Left ventricle myocardium superior (tissue), 1 donor: ENCODE results near the gene MAPK11. TPM values are rescaled to one million over a fixed set of nuclear protein-coding genes. Genes with fewer than 3 reads are reported as not detected.

Experiments
- ATAC-seq: fragments of 200-7000 bp; cut with Tn5 transposase; one replicate; pipeline ENCODE4 v1.9.1; 2020; ENCODE audit warnings: mild to moderate bottlenecking, moderate library complexity
- DNase-seq: peaks from one replicate; pipeline ENCODE4 v3.0.0-alpha.2; 2020
- intact Hi-C: fragments of 100-400 bp; cut with micrococcal nuclease; formaldehyde crosslinking; loops from one replicate; pipeline ENCODE4 v1.11.0; 2022
- long read RNA-seq: library from polyadenylated mRNA; unstranded; transcript quantifications from one replicate; pipeline ENCODE4 v2.0.0, GENCODE V29; 2021
- total RNA-seq: library from RNA; stranded (reverse); fragmentation: NEBNext Ultra II Directional; extraction: Animal tissue kit (Norgen Biotek cat#: 25700); gene quantifications from one replicate; pipeline ENCODE4 v1.2.1, GENCODE V29; 2021
- donor health status: DM: no; HTN: yes; CAD: no; lungs with severe emphysema.

MAPK11 gene
- 9.1 TPM for total RNA-seq
- long read RNA-seq, partial matches to known transcripts: 2 of 5 reads
- long read RNA-seq, other reads (novel, unspliced or antisense): 2 of 5 reads

DNA sequence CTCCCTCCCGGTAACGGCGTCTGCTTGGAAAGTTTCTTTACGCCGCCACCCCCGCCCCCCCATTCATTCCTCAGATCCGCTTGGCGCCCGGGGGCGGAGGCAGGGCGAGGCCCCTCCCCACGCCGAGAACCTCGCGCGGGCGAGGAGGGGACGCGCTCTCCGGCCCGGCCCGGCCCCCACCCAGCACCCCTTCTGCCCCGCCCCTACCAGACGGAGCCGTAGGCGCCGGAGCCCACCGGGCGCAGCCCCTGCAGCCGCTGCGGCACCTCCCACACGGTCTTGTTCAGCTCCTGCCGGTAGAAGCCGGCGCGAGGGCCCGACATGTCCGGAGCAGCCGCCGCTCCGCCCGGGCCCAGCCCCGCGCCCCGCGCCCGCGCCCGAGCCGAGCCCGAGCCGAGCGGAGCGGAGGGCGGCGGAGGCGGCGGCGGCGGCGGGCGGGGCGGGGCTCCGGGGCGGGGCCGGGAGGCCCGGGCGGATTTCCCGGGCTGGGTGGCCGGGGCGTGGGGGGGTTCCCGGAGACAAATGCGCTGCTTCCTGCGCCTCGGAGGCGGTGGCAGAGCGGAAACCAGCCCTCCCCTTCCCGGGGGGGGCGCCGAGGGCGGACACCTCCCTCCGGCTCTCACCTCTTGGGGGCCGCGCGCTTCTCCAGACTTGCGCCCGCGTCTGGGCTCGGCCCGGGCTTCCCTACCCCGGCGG lies at the start of gene MAPK11:
MAPK11 (minus strand) TSS at position 411 of the 696 bp plus-strand sequence; CDS start at position 323, 88 bp downstream.
- intact Hi-C loops: loop anchor here (10.0 kb wide), 1 partner anchor 55 kb away; the partner anchor contains the start of gene DENND6B
- DNase-seq (peak; percentile 74), ATAC-seq (peak; percentile 42)

GRCh38 chr22:50319503-50319951 lies 49.3 kb upstream of the MAPK11 start:
- ATAC-seq (no peak), DNase-seq (no peak)
- intact Hi-C loops: no loop called here

- intact Hi-C loops: no loop called here
- DNase-seq (no peak), ATAC-seq (no peak)
Measured at GRCh38 chr22:50318698-50319411, 48.7 kb upstream of the MAPK11 start.

- intact Hi-C loops: no loop called here
- DNase-seq (no peak), ATAC-seq (no peak)
Measured at GRCh38 chr22:50318356-50318697, 48.1 kb upstream of the MAPK11 start.

DNA sequence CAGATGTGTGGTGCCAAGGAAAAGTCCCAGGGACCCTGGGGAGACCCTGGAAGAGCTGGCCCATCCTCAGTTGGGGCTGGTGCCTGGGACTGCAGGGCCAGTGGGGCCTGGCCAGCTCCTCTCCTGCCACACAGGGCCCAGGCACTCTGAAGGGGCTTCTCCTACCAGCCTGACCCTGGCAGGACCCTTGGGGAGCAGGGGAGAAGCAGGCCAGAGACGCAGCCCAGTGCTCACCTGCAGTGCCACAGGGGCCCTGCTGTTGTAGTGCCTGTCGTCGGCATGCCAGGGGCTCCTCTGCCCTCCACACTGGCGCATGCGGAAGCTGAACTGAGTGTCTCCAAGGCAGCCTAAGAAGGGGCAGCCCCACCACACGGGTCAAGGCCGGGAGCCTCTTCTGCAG lies 47.5 kb upstream of the MAPK11 start:
- intact Hi-C loops: no loop called here
- DNase-seq: no peak
- no peak for ATAC-seq

GRCh38 chr22:50317178-50317577 lies 47.0 kb upstream of the MAPK11 start:
- DNase-seq (no peak), ATAC-seq (no peak)
- intact Hi-C loops: no loop called here

GRCh38 chr22:50316114-50317065 lies 46.2 kb upstream of the MAPK11 start:
- intact Hi-C loops: no loop called here
- DNase-seq (no peak), ATAC-seq (no peak)

DNA sequence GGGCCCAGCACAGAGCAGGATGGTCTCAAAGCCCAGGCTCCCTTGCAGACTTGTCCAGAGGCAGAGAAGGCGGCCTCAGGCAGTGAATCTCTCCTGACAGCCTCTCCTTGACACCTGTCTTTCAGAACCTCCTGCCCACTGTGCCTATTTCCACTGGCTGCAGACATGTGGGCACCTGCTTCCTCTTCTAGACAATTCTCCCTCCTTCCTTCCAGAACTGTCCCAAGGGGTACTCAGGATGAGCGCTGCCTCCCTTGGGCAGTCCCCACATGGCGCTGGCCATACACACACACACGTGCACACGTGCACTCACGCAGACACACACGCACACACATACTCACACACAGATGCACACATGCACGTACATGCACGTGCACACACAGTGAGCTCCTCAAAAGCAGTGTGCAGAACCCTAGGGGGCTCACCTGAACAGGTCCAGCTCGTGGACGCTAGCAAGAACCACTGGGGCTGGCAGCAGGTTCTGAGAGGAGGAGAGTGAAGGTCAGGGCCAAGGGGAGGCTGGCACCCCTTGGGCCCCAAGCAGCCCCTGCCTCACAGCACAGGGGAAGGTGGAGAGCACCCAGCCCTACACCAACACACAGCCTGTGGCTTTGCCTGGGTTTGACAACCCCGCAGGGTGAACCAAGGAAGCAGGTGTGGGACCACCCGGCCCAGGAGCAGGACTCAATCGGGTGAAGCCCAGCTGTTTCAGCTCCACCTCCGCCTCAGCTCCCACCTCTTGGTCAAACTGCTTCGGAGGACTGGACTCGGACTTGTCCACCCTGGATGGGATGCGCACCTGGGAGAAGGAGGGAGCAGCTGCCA lies 45.3 kb upstream of the MAPK11 start:
- ATAC-seq (no peak), DNase-seq (no peak)
- intact Hi-C loops: no loop called here

DNA sequence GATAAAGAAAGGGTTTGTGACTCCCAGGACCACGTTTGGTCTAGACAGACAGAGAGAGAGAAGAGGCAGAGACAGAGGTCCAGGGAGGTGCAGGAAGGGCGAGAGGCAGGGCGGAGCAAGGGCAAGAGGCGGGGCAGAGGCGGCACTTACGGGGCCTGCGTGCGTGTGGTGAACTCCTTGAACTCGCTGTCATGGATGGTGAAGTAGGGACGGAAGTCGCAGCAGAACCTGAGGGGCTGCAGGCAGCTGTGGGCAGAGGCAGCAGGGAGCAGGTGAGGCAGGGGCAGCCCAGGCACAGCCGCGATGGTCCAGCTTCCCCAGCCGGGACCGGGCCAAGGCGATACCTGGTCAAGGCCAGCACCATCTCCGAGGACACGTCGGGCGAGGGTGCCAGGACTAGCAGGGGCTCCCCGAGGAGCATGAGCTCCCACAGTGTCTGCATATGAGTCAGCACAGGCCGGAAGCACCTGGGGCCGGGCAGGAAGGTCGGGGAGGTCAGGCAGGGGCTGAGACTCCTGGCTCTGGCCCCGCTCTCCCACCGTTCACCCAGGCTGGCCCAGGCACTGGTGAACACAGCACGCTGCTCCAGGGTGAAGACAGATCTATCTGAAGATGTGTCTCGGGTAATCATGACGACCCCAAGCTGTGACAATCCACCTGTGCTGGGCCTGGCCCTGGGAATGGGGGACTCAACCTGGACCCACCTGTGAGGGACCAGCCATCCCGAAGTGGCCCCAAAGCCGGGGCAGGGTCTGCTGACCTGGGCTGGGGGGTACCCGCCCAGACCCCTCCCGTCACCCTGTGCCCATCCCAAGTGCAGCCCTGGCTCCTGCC lies 44.5 kb upstream of the MAPK11 start:
- intact Hi-C loops: no loop called here
- peak; percentile 73 for DNase-seq
- ATAC-seq: peak; percentile 55

GRCh38 chr22:50314081-50314454 lies 43.9 kb upstream of the MAPK11 start:
- no peak for DNase-seq
- intact Hi-C loops: no loop called here
- no peak for ATAC-seq

- intact Hi-C loops: no loop called here
- DNase-seq: no peak
Measured at GRCh38 chr22:50313600-50313999, 43.4 kb upstream of the MAPK11 start.

GRCh38 chr22:50313021-50313420 lies 42.8 kb upstream of the MAPK11 start:
- intact Hi-C loops: no loop called here
- ATAC-seq (no peak), DNase-seq (no peak)

More at GRCh38 chr22:50313600-50313999, 43.4 kb upstream of the MAPK11 start:
- ATAC-seq: no peak

- DNase-seq: no peak
- intact Hi-C loops: no loop called here
- ATAC-seq: no peak
Measured at GRCh38 chr22:50312371-50312770, 42.2 kb upstream of the MAPK11 start.

GRCh38 chr22:50311606-50312351 lies 41.6 kb upstream of the MAPK11 start:
- ATAC-seq: no peak
- intact Hi-C loops: no loop called here
- no peak for DNase-seq

DNA sequence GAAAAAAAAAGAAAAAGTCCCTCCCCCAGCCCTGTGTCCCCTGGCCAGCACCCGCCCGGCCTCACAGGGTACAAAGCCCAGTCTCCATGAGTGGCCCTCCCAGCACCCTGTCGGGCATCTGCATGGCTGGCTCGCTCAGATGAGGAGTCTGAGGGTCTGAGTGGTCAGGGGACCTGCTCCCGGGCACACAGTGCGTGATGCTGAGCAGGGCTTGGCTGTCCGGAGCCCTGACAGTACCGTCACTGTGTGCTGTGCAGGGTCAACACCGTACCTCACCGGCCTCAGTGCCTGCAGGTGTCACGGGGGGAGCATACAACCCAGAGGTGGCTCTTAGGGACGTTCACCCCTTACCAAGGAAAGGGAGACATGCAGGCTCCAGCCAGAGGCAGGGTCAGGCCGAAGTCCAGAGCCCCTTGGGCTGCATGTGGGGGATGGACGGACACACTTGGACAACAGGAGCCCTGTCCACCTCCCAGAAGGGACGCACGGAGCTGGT lies 40.8 kb upstream of the MAPK11 start:
- intact Hi-C loops: no loop called here
- DNase-seq: no peak
- no peak for ATAC-seq

- DNase-seq: no peak
- intact Hi-C loops: no loop called here
- no peak for ATAC-seq
Measured at GRCh38 chr22:50310031-50310722, 40.0 kb upstream of the MAPK11 start.
